ENCODE measurements around the gene TFPT. TPM values are rescaled to one million over a fixed set of nuclear protein-coding genes. Genes with fewer than 3 reads are reported as not detected.

TFPT gene
- total RNA-seq, 2 donors from 2014 or later = 30.7 to 52.0 TPM

DNA sequence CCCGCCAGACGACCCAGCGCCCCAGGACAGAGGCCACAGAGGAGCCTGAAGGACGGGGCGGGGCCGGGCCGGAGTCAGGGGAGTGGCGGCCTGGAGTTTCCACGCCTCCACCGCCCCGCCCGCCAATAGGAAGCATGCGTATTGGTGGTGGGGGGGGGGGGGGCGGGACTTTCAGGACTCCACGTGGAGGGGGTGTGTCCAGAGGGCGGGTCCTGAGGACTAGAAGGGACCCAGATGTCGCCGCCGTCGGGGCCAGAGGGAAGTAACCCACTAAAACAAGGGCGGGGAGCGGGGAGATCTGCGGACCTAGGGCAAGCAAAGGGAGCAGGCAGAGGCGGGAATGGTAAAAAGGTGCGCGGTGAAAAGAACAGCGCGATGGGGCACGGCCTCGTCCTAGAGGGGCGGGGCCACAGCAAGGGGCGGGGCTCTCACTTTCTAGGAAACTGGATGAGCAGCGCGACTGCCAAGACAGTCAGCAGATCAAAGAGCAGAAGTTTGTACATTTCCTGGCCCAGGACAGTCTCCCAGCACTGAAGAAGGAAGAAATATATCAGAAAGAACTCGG is 46.9 kb upstream of the TFPT start:
- peak overlapping the region; percentile 76 to 84 for H3K27ac ChIP-seq
- H3K4me1 ChIP-seq (replicated peaks) = peaks cover 26% of the 10 kb centered on the region
- H3K9me3 ChIP-seq = no peaks in the 10 kb centered on the region
- peak; percentile 10 for TF ChIP-seq POLR2A (IDR thresholded peaks at IDR 0.05)
- TF ChIP-seq POLR2AphosphoS5 (IDR thresholded peaks at IDR 0.05) = peak; percentile 75
- TF ChIP-seq, protein P1, sequence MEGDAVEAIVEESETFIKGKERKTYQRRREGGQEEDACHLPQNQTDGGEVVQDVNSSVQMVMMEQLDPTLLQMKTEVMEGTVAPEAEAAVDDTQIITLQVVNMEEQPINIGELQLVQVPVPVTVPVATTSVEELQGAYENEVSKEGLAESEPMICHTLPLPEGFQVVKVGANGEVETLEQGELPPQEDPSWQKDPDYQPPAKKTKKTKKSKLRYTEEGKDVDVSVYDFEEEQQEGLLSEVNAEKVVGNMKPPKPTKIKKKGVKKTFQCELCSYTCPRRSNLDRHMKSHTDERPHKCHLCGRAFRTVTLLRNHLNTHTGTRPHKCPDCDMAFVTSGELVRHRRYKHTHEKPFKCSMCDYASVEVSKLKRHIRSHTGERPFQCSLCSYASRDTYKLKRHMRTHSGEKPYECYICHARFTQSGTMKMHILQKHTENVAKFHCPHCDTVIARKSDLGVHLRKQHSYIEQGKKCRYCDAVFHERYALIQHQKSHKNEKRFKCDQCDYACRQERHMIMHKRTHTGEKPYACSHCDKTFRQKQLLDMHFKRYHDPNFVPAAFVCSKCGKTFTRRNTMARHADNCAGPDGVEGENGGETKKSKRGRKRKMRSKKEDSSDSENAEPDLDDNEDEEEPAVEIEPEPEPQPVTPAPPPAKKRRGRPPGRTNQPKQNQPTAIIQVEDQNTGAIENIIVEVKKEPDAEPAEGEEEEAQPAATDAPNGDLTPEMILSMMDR (IDR thresholded peaks at IDR 0.05) = no peak
- H3K27me3 ChIP-seq (replicated peaks; ENCODE audit: insufficient read depth) = no peaks in the 10 kb centered on the region
- peak; percentile 89 for DNase-seq (ENCODE audit: low spot score)
- H3K36me3 ChIP-seq = no peaks in the 10 kb centered on the region
- peak overlapping the region; percentile 29 to 38 for H3K4me3 ChIP-seq
- intact Hi-C loops (cut with DNase I) = no loop called here
- 3% methylated on average over 34 of the region's 35 CpGs for WGBS

DNA sequence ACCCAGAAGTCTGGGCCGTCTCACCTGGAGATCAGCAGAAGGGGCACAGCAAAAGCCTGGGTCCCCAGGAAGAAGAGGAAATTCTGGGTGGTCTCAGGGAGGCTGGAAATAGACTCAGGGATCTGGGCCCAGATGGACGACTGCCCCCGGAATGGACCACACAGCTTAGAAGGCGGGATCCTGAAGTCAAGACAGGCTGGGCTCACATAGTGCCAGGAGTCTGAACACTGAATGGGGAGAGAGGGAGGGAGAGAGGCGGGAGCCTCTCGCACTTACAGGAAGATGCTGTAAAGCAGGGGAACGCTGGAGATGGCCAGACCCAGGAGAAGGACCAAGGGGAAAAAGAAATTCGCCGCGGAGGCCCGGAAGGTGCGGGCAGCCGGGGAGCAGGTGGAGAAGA is 45.4 kb upstream of the TFPT start:
- Histone ChIP-seq H3K36me3 (peaks cover 0 to 6% of the 10 kb centered on the region in 2 donors), H3K4me1 (replicated peaks) (peaks cover 26% of the 10 kb centered on the region), H3K9me3 (no peaks in the 10 kb centered on the region), H3K27me3 (replicated peaks; ENCODE audit: insufficient read depth) (no peaks in the 10 kb centered on the region), H3K4me3 (no peak overlapping the region), H3K27ac (peak overlapping the region; percentile 88 to 90)
- intact Hi-C loops (cut with DNase I) = loop anchor here (2.0 kb wide), 1 partner anchor 30 kb away; the partner anchor contains the start of gene TSEN34
- WGBS = 26% methylated on average over 13 of the region's 13 CpGs
- TF ChIP-seq, protein P1 (IDR thresholded peaks at IDR 0.05) = no peak
- TF ChIP-seq POLR2A (IDR thresholded peaks at IDR 0.05) (no peak), POLR2AphosphoS5 (IDR thresholded peaks at IDR 0.05) (no peak)
- DNase-seq (ENCODE audit: low spot score) = no peak

DNA sequence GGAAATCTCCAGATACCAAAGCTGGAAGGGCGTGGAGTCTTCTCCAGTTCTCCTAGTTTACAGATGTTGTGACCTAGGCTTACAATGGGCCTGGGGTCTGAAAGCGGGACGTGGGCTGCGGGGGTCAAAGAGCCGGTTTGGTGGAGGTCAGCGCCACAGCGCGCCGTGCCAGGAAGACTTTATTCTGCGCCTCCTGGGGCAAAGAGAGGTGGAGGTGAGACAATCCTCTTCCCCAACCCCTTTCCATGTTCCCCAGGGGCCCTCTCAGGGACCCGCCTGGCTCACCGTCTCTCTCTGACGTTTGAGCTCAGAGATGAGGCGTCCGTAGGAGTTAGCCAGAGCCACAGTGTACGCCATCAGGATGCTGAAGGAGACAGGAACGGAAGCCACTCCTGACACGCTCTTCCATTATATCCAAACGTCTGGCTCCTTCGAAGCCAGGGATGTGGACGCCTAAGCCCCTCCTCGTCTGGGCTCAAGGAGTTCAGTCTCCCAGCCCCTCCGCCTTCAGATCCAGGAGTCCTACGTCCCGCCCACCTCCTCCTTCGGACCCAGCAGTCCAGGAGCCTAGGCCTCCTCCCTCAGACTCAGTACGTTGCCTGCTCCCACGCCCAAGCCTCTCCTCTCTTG is 44.8 kb upstream of the TFPT start:
- peak overlapping the region; percentile 88 to 90 for H3K27ac ChIP-seq
- TF ChIP-seq, protein P1 (IDR thresholded peaks at IDR 0.05) = no peak
- no peak for TF ChIP-seq POLR2A (IDR thresholded peaks at IDR 0.05)
- TF ChIP-seq POLR2AphosphoS5 (IDR thresholded peaks at IDR 0.05) = no peak
- peaks cover 26% of the 10 kb centered on the region for H3K4me1 ChIP-seq (replicated peaks)
- intact Hi-C loops (cut with DNase I) = loop anchor here (2.0 kb wide), 1 partner anchor 31 kb away; the partner anchor contains the start of gene TSEN34
- 0% methylated on average over 28 of the region's 28 CpGs for WGBS
- no peaks in the 10 kb centered on the region for H3K27me3 ChIP-seq (replicated peaks; ENCODE audit: insufficient read depth)
- no peaks in the 10 kb centered on the region for H3K9me3 ChIP-seq
- H3K36me3 ChIP-seq = peaks cover 3 to 6% of the 10 kb centered on the region in 2 donors
- H3K4me3 ChIP-seq = peak overlapping the region; percentile 33 to 39
- DNase-seq (ENCODE audit: low spot score) = no peak

DNA sequence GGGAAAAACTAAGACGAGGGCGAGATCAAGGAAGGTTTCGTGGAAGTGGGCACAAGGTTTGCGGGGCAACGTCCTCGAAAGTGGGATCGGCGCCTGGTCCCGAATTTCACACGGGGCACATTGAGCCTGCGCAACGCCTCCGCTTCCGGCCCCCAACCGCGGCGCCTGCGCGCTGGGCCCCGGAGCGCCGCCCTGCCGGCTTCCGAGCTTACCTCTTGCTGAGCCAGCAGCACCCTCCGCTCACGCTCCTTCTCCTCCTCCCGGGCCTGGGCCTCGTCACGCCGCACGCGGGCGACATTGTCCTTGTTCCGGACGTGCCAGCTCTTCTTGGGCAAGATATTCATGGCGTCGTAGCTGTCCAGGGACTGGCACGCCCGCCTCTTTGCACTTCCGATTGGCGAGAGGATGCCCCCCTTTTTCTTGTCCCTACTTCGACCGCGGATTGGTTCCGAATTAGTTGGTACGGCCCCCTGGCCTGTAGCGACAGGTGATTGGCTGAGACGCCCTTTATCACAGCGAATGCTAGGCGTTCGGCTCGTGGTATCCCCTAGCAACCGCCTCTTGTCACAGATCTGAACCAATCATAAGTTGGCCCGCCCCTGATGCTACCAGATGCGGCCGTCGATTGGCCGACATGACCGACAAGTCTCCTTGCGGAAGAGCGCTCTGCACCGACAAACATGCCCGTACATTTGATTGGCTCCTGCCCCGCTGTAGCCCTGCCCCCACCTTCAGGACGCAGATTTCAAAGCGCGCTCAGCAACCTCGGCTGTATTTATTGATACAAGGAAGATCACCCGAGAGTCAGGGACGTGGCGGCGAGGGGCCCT is 44.1 kb upstream of the TFPT start, which contains the start of gene LENG1:
LENG1 (minus strand) TSS at position 370 of the 830 bp plus-strand sequence; CDS start at position 344, 26 bp downstream.
- Histone ChIP-seq H3K27me3 (replicated peaks; ENCODE audit: insufficient read depth) (no peaks in the 10 kb centered on the region), H3K4me1 (replicated peaks) (peaks cover 26% of the 10 kb centered on the region), H3K9me3 (no peaks in the 10 kb centered on the region), H3K4me3 (peak within 1 kb of the TSS; percentile 71 to 89), H3K36me3 (peaks cover 6 to 7% of the 10 kb centered on the region in 2 donors), H3K27ac (peak within 1 kb of the TSS; percentile 88 to 95)
- intact Hi-C loops (cut with DNase I) = loop anchor here (2.0 kb wide), 2 partner anchors 23 to 31 kb away; partner anchors contain the start of genes CNOT3 and TSEN34
- under 1% methylated on average over 72 of the region's 72 CpGs for WGBS
- peak; percentile 100 for DNase-seq (ENCODE audit: low spot score)
- TF ChIP-seq, protein P1 (IDR thresholded peaks at IDR 0.05) = peak; percentile 3 to 75 (median 56)
- TF ChIP-seq POLR2AphosphoS5 (IDR thresholded peaks at IDR 0.05) = peak; percentile 87
- TF ChIP-seq POLR2A (IDR thresholded peaks at IDR 0.05) = peak; percentile 55
